Epithelial cell of proximal tubule (primary cell): Measurements from ENCODE around the gene ULBP1. TPM values are rescaled to one million over a fixed set of nuclear protein-coding genes. Genes with fewer than 3 reads are reported as not detected.
"Not testable (repeated sequence)": the region's sequence is repeated elsewhere in the genome, so short reads cannot be mapped to it uniquely, and the experiment has no call there.

Experiments
- DNase-seq: peaks from one replicate; pipeline ENCODE4 v3.0.0-alpha.2; 2011; ENCODE audit warnings: low read depth
- H3K4me3 ChIP-seq: 2 replicates; pipeline ENCODE4 v1.5.1; 2011; ENCODE audit warnings: low read depth, mild to moderate bottlenecking, low read length
- total RNA-seq: library from RNA; depleted of rRNA; stranded (reverse); fragments of >200 nt; gene quantifications from 2 replicates; pipeline ENCODE4 v1.2.3, GENCODE V29; 2015
- TF ChIP-seq, protein P1 (sequence below): conservative IDR thresholded peaks from 2 replicates; pipeline ENCODE4 v1.5.1; 2012; ENCODE audit warnings: low read depth, mild to moderate bottlenecking, low read length

The ULBP1 gene
- total RNA-seq, 1 donor from 2014 or later = 0.23 TPM

DNA sequence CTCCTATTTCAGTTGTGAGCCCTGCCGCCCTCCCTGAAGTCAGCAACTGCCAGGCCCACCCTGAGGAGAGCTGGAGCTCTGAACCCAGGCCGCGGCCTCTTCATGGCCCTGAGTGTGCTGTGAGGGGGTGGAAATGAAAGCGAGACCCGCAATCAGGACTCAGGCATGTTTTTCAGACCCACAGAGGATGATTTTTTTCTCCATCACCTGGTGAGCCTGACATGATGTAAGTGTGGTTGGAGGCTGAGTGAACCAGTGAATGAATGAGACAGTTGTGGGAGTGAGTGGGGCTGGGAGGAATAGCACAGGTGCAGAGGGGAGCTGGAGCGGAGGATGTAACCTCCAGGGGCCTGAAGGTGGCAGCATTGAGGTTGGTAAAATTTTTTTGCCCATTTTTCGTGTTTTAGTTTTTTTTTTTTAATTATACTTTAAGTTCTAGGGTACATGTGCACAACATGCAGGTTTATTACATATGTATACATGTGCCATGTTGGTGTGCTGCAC, 43.3 kb downstream of the ULBP1 start:
- H3K4me3 ChIP-seq = no peak overlapping the region
- TF ChIP-seq, protein P1, sequence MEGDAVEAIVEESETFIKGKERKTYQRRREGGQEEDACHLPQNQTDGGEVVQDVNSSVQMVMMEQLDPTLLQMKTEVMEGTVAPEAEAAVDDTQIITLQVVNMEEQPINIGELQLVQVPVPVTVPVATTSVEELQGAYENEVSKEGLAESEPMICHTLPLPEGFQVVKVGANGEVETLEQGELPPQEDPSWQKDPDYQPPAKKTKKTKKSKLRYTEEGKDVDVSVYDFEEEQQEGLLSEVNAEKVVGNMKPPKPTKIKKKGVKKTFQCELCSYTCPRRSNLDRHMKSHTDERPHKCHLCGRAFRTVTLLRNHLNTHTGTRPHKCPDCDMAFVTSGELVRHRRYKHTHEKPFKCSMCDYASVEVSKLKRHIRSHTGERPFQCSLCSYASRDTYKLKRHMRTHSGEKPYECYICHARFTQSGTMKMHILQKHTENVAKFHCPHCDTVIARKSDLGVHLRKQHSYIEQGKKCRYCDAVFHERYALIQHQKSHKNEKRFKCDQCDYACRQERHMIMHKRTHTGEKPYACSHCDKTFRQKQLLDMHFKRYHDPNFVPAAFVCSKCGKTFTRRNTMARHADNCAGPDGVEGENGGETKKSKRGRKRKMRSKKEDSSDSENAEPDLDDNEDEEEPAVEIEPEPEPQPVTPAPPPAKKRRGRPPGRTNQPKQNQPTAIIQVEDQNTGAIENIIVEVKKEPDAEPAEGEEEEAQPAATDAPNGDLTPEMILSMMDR = peak; percentile 56
- no peak for DNase-seq

- H3K4me3 ChIP-seq = no peak overlapping the region
- TF ChIP-seq, protein P1 = no peak
- no peak for DNase-seq
Measured at GRCh38 chr6:150008588-150008987, 44.8 kb downstream of the ULBP1 start.

DNA sequence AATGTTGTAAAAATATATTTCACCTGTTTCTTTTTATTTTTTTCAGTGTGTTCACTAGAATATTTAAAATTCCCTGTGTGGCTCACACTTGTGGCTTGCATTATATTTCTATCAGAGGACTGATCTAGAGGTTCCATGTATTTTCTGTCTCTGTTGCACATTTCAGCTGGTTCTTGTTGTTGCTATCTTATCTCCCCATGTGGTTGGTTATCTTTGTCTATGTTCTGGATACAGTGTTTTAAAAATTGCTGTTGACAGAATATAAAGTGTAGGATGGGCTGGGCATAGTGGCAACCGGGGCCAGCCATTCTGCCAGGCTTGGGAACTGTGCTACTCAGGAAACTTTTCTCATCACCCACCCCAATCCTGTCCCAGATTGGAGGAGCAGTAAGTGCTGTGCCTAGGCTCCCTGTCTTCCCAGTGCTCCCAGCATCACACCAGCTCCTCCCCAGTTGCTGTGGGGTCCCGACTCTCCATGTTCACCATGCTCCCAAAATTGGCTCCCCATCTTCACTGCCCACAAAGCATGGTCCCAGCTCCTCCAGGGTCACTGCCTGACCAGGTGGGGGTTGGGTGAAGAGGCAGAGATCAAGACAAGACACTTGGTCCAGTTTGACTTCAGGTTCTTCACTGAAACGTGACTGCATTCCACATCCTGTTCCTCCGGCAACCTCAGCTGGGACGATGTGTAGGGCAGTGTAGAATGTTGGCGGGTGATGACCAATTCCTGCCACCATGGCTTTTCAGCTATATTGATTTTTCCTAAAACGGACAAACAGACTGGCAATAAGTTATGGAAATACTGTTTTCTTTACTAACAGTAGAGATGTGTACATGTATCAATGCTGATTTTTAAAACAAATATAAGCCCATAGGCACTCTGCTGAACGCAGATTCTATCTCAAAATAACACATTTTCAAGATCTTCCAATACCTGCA, 49.4 kb downstream of the ULBP1 start:
- H3K4me3 ChIP-seq, DNase-seq: not testable (repeated sequence)

- not testable (repeated sequence) for DNase-seq, H3K4me3 ChIP-seq
Measured at GRCh38 chr6:150013785-150014622, 50.3 kb downstream of the ULBP1 start.

DNA sequence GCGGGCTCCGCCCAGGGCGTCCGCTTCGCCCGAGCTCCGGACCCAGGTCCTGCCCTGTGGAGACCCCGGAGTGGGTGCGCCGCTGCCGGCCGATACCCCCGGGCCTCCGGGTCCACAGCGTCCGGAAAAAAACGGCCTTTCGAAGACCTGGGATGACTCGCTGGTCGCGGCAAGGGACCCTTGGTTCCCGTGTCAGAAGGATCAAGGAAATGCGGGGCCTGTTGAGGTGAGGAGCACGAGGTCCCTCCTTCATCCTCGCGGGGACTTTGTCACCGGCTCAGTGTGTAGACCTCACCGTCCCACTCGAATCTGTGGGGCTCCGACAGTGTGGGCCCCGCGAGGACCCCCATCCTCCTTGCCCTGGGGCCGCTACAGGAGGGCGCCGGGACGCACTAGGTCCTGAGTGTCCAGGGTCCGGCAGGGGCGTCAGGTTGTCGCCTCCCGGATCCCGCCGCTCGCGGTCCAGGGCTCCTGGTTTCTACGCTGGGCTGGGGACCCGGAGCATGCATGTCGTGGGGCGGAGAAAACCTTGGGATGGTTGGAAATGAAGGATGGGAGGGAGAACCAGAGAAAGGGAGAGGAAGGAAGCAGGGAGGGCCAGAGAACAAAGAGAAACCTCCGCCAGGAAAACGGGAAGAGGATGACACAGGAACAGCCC, 51.0 kb downstream of the ULBP1 start:
- DNase-seq, H3K4me3 ChIP-seq: not testable (repeated sequence)

GRCh38 chr6:150015281-150016001, 51.7 kb downstream of the ULBP1 start:
- not testable (repeated sequence) for DNase-seq, H3K4me3 ChIP-seq

DNA sequence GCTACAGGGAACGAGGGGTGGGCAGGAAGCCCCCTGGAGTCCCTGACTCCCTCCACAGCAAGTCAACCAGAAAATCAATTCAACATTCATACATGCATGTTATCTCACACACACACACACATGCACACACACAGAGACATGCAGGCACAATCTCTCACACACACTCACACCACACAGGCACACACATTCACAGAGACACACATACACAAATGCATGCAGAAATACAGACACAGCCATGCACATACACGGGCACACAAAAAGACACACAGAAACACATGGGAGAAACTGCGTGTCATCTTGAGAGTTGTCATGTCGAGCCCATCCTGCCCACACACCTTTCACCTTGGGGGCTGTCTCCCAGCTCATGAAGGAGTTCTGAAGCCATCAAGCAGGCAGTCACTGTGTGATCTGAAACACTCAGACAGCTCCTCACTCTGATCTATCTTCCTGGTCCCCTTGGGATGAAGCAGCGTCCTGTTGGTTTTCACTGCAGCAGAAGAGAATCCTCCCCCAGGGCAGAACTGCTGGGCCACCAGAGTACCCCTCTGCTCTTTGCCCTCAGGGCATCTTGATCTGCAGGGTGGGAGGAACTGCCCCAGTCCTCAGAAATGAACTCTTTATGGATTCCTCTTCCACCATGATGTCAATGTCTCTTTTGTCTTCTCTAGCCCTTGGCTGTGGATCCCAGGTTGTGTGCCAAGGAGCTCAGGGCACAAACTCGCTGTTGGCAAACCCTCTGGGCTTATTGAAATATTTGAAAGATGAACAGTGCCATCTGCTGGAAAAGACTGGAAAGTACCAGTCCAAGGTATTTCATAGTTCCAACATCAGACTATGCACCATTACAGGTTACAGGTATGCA, 52.8 kb downstream of the ULBP1 start:
- TF ChIP-seq, protein P1 = peak; percentile 54
- DNase-seq = no peak
- H3K4me3 ChIP-seq = no peak overlapping the region

GRCh38 chr6:150017186-150017521, 53.4 kb downstream of the ULBP1 start:
- not testable (repeated sequence) for H3K4me3 ChIP-seq, DNase-seq
